HG02943 (cell line): ENCODE measurements around the gene C14orf93.
"Not testable (repeated sequence)": the region's sequence is repeated elsewhere in the genome, so short reads cannot be mapped to it uniquely, and the experiment has no call there.

Experiments used
- ATAC-seq: cut with Tn5 transposase; IDR thresholded peaks from one replicate; pipeline ENCODE4 v1.9.1; 2021; ENCODE audit warnings: mild to moderate bottlenecking, low read depth, moderate library complexity; ENCODE audit not compliant: unreplicated experiment

C14orf93 gene

GRCh38 chr14:23023022-23023794 is 13.3 kb upstream of the C14orf93 start:
- ATAC-seq = no peak

- ATAC-seq = no peak
These were observed 12.0 kb upstream of the C14orf93 start for GRCh38 chr14:23021889-23022442.

- ATAC-seq = no peak
These were observed 11.5 kb upstream of the C14orf93 start for GRCh38 chr14:23021434-23021833.

GRCh38 chr14:23020143-23021128 is 10.5 kb upstream of the C14orf93 start:
- no peak for ATAC-seq

GRCh38 chr14:23018107-23018506 is 8.2 kb upstream of the C14orf93 start:
- no peak for ATAC-seq

GRCh38 chr14:23017091-23017490 is 7.1 kb upstream of the C14orf93 start:
- ATAC-seq = no peak

GRCh38 chr14:23015618-23016017 is 5.7 kb upstream of the C14orf93 start:
- no peak for ATAC-seq

- ATAC-seq = not testable (repeated sequence)
These were observed 3.8 kb upstream of the C14orf93 start for GRCh38 chr14:23013749-23014054.

GRCh38 chr14:23013054-23013748 is 3.3 kb upstream of the C14orf93 start:
- ATAC-seq = no peak

- ATAC-seq = no peak
These were observed 432 bp downstream of the C14orf93 start for GRCh38 chr14:23009483-23009938.

- no peak for ATAC-seq
These were observed 1.1 kb downstream of the C14orf93 start for GRCh38 chr14:23008831-23009230.

- peak; percentile 92 for ATAC-seq
These were observed 3.2 kb downstream of the C14orf93 start for GRCh38 chr14:23006544-23007419.

- ATAC-seq = no peak
These were observed 3.8 kb downstream of the C14orf93 start for GRCh38 chr14:23006188-23006534.

- ATAC-seq = no peak
These were observed 4.3 kb downstream of the C14orf93 start for GRCh38 chr14:23005451-23006187.

- ATAC-seq = not testable (repeated sequence)
These were observed 5.7 kb downstream of the C14orf93 start for GRCh38 chr14:23004274-23004673.

- ATAC-seq = no peak
These were observed 7.4 kb downstream of the C14orf93 start for GRCh38 chr14:23002592-23002991.

- no peak for ATAC-seq
These were observed 9.1 kb downstream of the C14orf93 start for GRCh38 chr14:23000860-23001259.

- ATAC-seq = no peak
These were observed 11.5 kb downstream of the C14orf93 start for GRCh38 chr14:22998329-22999012.
